PC-3 (cell line): ENCODE measurements around the gene LRRC74A. TPM values are rescaled to one million over a fixed set of nuclear protein-coding genes. Genes with fewer than 3 reads are reported as not detected.

Source experiments
- ATAC-seq: fragments of 200-7000 bp; cut with Tn5 transposase; 2 replicates; pipeline ENCODE4 v1.9.1; 2020; ENCODE audit warnings: mild to moderate bottlenecking, moderate library complexity
- BruUV-seq: library from RNA; stranded (reverse); fragments of 400-500 nt; replicated peaks from 2 replicates; lab custom pipeline; 2021; lab: Mats Ljungman, UMichigan
- CTCF ChIA-PET: fragments of 300-600 bp; sonication (Branson Sonifier 250); formaldehyde crosslinking; loops from one replicate; lab custom pipeline; 2022; ENCODE audit warnings: antibody characterized with exemption; lab: Charles Lee
- POLR2A ChIA-PET: fragments of 300-600 bp; sonication (Branson Sonifier 250); formaldehyde crosslinking; loops from one replicate; lab custom pipeline; 2022; ENCODE audit warnings: antibody characterized with exemption; ENCODE audit not compliant: unreplicated experiment; lab: Charles Lee
- DNase-seq: peaks from one replicate; pipeline ENCODE4 v3.0.0-alpha.2; 2015
- H2AFZ ChIP-seq: fragments of 300-600 bp; sonication (generic); 2 replicates; pipeline ENCODE4 v1.6.0; 2016; ENCODE audit warnings: antibody characterized with exemption, low read length
- H3F3A ChIP-seq: fragments of 300-600 bp; sonication (generic); one replicate; pipeline ENCODE4 v1.6.0; 2017; ENCODE audit warnings: antibody characterized with exemption, low read length, control low read depth, mild to moderate bottlenecking; ENCODE audit not compliant: unreplicated experiment
- H3K27ac ChIP-seq: fragments of 300-600 bp; sonication (generic); 2 replicates; pipeline ENCODE4 v1.5.1; 2016; ENCODE audit warnings: mild to moderate bottlenecking, low read length
- H3K27me3 ChIP-seq: fragments of 300-600 bp; sonication (generic); 2 replicates; pipeline ENCODE4 v1.6.1; 2016; ENCODE audit warnings: low read length, mixed read lengths
- H3K36me3 ChIP-seq: fragments of 300-600 bp; sonication (generic); 2 replicates; pipeline ENCODE4 v1.6.1; 2016; ENCODE audit warnings: low read depth, mixed run types, low read length, mixed read lengths
- H3K4me1 ChIP-seq: fragments of 300-600 bp; sonication (generic); 2 replicates; pipeline ENCODE4 v1.5.1; 2016; ENCODE audit warnings: low read length; ENCODE audit not compliant: insufficient read depth
- H3K4me2 ChIP-seq: fragments of 300-600 bp; sonication (generic); 2 replicates; pipeline ENCODE4 v1.6.0; 2016; ENCODE audit warnings: low read length
- H3K4me3 ChIP-seq: fragments of 300-600 bp; sonication (generic); 2 replicates; pipeline ENCODE4 v1.5.1; 2016; ENCODE audit warnings: mild to moderate bottlenecking, low read length, mixed read lengths
- H3K79me2 ChIP-seq: fragments of 300-600 bp; sonication (generic); 2 replicates; pipeline ENCODE4 v1.6.1; 2017; ENCODE audit warnings: low read length, mixed read lengths
- H3K9ac ChIP-seq: fragments of 300-600 bp; sonication (generic); 2 replicates; pipeline ENCODE4 v1.6.0; 2016; ENCODE audit warnings: mild to moderate bottlenecking, low read length
- H3K9me2 ChIP-seq: fragments of 300-600 bp; sonication (generic); replicated peaks from 2 replicates; pipeline ENCODE4 v1.6.1; 2016; ENCODE audit warnings: mixed run types, low read length, mixed read lengths
- H3K9me3 ChIP-seq: fragments of 300-600 bp; sonication (generic); 2 replicates; pipeline ENCODE4 v1.6.1; 2016; ENCODE audit warnings: low read length, mixed read lengths
- H4K20me1 ChIP-seq: fragments of 300-600 bp; sonication (generic); 2 replicates; pipeline ENCODE4 v1.6.1; 2016; ENCODE audit warnings: low read length, mixed read lengths
- EZH2 ChIP-seq: fragments of 300-600 bp; sonication (generic); IDR thresholded peaks from one replicate; pipeline ENCODE4 v1.6.1; 2017; ENCODE audit warnings: antibody characterized with exemption, mild to moderate bottlenecking, low read length; ENCODE audit not compliant: unreplicated experiment
- EZH2phosphoT487 ChIP-seq: fragments of 300-600 bp; sonication (generic); IDR thresholded peaks from 2 replicates; pipeline ENCODE4 v1.6.1; 2018; ENCODE audit warnings: mild to moderate bottlenecking, antibody characterized with exemption, low read length, borderline replicate concordance
- intact Hi-C: fragments of 100-400 bp; cut with micrococcal nuclease; formaldehyde crosslinking; loops from 2 replicates; pipeline ENCODE4 v1.9.0; 2023
- total RNA-seq: library from RNA; depleted of rRNA; stranded (reverse); fragments of >200 nt; gene quantifications from 2 replicates; pipeline ENCODE4 v1.2.3, GENCODE V29; 2014
- TF ChIP-seq, protein P1 (sequence below): fragments of 300-600 bp; sonication (generic); conservative IDR thresholded peaks from 2 replicates; pipeline ENCODE4 v1.5.1; 2017; ENCODE audit warnings: antibody characterized with exemption, low read depth, mild to moderate bottlenecking, low read length

LRRC74A gene
- total RNA-seq, 1 experiment from 2014 or later = not detected

DNA sequence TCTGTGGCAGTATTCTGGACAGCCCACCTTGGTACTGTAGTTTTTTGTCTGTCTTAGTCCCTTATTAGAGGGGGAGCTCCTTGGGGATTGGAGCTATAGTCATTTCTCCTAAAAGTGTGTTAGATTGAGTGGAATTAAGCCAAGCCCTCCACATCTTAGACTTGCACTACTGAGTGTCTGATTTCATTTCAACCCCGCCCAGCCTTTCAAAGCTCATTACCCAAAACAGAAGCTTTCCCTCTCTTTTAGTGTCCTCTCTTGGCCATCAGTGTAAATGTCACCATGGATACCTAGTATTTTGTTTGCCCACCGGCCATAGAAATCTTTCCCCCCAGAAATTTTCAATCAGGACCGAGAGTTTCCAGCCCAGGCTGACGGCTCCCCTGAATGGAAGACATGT lies 74.5 kb downstream of the LRRC74A start:
- no TSS peak for BruUV-seq
- Histone ChIP-seq H3K9ac (no peak overlapping the region), H3K27ac (no peak overlapping the region), H3K36me3 (no peaks in the 10 kb centered on the region), H3K9me3 (no peaks in the 10 kb centered on the region), H2AFZ (no peak overlapping the region), H3K9me2 (no peaks in the 10 kb centered on the region), H4K20me1 (no peaks in the 10 kb centered on the region), H3K4me2 (no peak overlapping the region), H3K27me3 (no peaks in the 10 kb centered on the region), H3K79me2 (no peaks in the 10 kb centered on the region), H3F3A (peaks cover 3% of the 10 kb centered on the region), H3K4me1 (peaks cover 21% of the 10 kb centered on the region), H3K4me3 (no peak overlapping the region)
- intact Hi-C loops = no loop called here
- TF ChIP-seq EZH2 (no peak), EZH2phosphoT487 (no peak)
- CTCF ChIA-PET = interaction anchor here (1.5 kb wide), 1 partner anchor 25 kb away, joined by 8 read pairs; no protein-coding TSS in a partner anchor
- DNase-seq (no peak), ATAC-seq (no peak)
- POLR2A ChIA-PET = no interaction called here

DNA sequence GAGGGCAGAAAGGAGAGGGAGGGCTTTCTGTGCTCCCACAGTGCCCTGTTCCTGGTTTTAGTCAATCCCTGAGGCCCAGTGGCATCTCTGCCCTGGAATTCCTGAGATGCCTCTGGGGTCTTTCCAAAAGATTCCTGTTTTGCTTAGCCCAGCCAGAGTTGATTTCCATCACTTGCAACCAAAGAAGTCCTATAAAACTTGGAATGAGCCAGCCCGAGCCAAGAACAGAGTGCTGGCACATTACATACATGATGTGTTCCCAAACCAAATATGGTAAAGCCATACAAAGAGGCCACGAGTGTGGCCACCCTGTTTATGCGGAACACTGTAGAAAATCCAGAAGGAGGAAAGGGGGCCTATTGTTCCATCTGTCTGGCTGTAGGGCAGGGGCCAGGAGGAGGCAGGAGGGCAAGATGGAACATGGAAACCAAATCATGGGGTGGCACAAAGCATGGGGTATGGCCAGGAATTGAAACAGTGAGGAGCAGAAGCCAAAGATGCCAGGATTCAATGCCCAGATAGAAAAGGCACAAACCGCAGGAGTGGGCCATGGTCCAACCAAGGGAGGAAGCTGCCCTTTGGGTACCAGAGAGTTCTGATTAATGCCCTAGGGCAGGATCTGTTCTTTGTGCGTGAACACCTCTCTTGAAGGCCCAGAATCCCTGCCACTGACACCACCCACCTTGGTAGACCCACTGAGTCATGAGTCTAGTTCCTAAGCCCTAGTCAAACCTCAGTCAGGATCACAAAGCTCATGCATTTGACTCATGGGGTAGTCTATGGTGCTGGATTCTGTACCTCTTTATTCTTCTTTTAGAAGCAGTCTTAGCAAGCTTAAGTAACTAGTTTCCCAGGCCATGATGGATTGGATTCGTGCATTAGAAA lies 75.2 kb downstream of the LRRC74A start:
- Histone ChIP-seq H2AFZ (no peak overlapping the region), H3K27me3 (no peaks in the 10 kb centered on the region), H3K9me2 (no peaks in the 10 kb centered on the region), H4K20me1 (no peaks in the 10 kb centered on the region), H3F3A (peaks cover 6% of the 10 kb centered on the region), H3K9ac (no peak overlapping the region), H3K9me3 (no peaks in the 10 kb centered on the region), H3K4me2 (no peak overlapping the region), H3K36me3 (no peaks in the 10 kb centered on the region), H3K27ac (no peak overlapping the region), H3K4me3 (no peak overlapping the region), H3K4me1 (peaks cover 24% of the 10 kb centered on the region), H3K79me2 (no peaks in the 10 kb centered on the region)
- POLR2A ChIA-PET = no interaction called here
- ATAC-seq (no peak), DNase-seq (no peak)
- CTCF ChIA-PET = interaction anchor here (1.5 kb wide), 1 partner anchor 25 kb away, joined by 8 read pairs; no protein-coding TSS in a partner anchor
- intact Hi-C loops = no loop called here
- no TSS peak for BruUV-seq
- TF ChIP-seq EZH2 = no peak
- no peak for TF ChIP-seq EZH2phosphoT487
- TF ChIP-seq, protein P1, sequence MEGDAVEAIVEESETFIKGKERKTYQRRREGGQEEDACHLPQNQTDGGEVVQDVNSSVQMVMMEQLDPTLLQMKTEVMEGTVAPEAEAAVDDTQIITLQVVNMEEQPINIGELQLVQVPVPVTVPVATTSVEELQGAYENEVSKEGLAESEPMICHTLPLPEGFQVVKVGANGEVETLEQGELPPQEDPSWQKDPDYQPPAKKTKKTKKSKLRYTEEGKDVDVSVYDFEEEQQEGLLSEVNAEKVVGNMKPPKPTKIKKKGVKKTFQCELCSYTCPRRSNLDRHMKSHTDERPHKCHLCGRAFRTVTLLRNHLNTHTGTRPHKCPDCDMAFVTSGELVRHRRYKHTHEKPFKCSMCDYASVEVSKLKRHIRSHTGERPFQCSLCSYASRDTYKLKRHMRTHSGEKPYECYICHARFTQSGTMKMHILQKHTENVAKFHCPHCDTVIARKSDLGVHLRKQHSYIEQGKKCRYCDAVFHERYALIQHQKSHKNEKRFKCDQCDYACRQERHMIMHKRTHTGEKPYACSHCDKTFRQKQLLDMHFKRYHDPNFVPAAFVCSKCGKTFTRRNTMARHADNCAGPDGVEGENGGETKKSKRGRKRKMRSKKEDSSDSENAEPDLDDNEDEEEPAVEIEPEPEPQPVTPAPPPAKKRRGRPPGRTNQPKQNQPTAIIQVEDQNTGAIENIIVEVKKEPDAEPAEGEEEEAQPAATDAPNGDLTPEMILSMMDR = no peak

DNA sequence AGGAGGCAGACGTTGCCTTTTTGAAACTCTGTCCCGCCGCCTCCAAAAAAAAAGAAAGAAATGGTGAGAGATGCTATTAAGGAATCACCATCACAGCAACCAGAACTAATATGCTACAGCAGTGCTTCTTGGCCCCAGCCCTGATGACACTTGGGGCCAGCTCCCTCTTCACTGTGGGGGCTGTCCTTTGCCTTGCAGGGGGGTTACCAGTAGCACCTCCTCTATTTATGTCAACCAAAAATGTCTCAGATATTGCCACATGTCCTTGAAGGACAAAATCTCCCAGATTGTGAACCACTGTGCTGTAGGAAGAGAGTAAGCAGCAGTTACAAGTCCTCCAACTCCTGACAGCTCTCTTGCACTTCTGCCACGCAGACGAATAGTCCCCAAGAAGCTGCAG lies 76.4 kb downstream of the LRRC74A start:
- Histone ChIP-seq H3K27ac (no peak overlapping the region), H3K9ac (no peak overlapping the region), H3K4me3 (no peak overlapping the region), H3F3A (peaks cover 6% of the 10 kb centered on the region), H3K4me1 (peaks cover 24% of the 10 kb centered on the region), H3K9me3 (no peaks in the 10 kb centered on the region), H3K27me3 (no peaks in the 10 kb centered on the region), H4K20me1 (no peaks in the 10 kb centered on the region), H3K4me2 (no peak overlapping the region), H3K9me2 (no peaks in the 10 kb centered on the region), H3K36me3 (no peaks in the 10 kb centered on the region), H3K79me2 (no peaks in the 10 kb centered on the region), H2AFZ (no peak overlapping the region)
- no TSS peak for BruUV-seq
- ATAC-seq (no peak), DNase-seq (no peak)
- ChIA-PET POLR2A (no interaction called here), CTCF (no interaction called here)
- intact Hi-C loops = no loop called here
- TF ChIP-seq, protein P1 = no peak
